GM18951 (cell line): ENCODE measurements around the gene GBP5.
"Not testable (repeated sequence)": the region's sequence is repeated elsewhere in the genome, so short reads cannot be mapped to it uniquely, and the experiment has no call there.

Experiments used
- POLR2A ChIP-seq: IDR thresholded peaks from 4 replicates; pipeline ENCODE4 v1.6.1; 2011; ENCODE audit warnings: mild to moderate bottlenecking; ENCODE audit not compliant: insufficient read length, insufficient read depth; ENCODE audit errors: extremely low read depth
- in situ Hi-C: fragments of 300-500 bp; cut with MboI; formaldehyde crosslinking; loops from one replicate; pipeline ENCODE4 v1.12.0; 2022; ENCODE audit warnings: low sequenced_read_pairs, mixed read lengths, inconsistent platforms; ENCODE audit not compliant: unreplicated experiment

GBP5 gene

GRCh38 chr1:89272269-89273041 lies at the start of gene GBP5:
TSS of gene GBP5 (minus strand) at chr1:89272860. CDS start at chr1:89269555, 3,305 bp downstream.
- peak; percentile 31 for TF ChIP-seq POLR2A
- in situ Hi-C loops, result not testable (repeated sequence)

- in situ Hi-C loops, result no loop called here
- TF ChIP-seq POLR2A, result no peak
Observed at GRCh38 chr1:89322402-89322801, 49.7 kb upstream of the GBP5 start.

- no peak for TF ChIP-seq POLR2A
- in situ Hi-C loops, result no loop called here
Observed at GRCh38 chr1:89312572-89312971, 39.9 kb upstream of the GBP5 start.

GRCh38 chr1:89311757-89312156 lies 39.1 kb upstream of the GBP5 start:
- TF ChIP-seq POLR2A, result no peak

GRCh38 chr1:89310976-89311375 lies 38.3 kb upstream of the GBP5 start:
- in situ Hi-C loops, result no loop called here
- no peak for TF ChIP-seq POLR2A

More at GRCh38 chr1:89311757-89312156, 39.1 kb upstream of the GBP5 start:
- in situ Hi-C loops, result no loop called here

- in situ Hi-C loops, result no loop called here
- TF ChIP-seq POLR2A, result no peak
Observed at GRCh38 chr1:89310505-89310904, 37.8 kb upstream of the GBP5 start.

GRCh38 chr1:89309828-89310227 lies 37.2 kb upstream of the GBP5 start:
- no peak for TF ChIP-seq POLR2A
- in situ Hi-C loops, result no loop called here

GRCh38 chr1:89306273-89306672 lies 33.6 kb upstream of the GBP5 start:
- in situ Hi-C loops, result no loop called here
- no peak for TF ChIP-seq POLR2A

GRCh38 chr1:89305493-89305892 lies 32.8 kb upstream of the GBP5 start:
- no peak for TF ChIP-seq POLR2A
- in situ Hi-C loops, result no loop called here

GRCh38 chr1:89304572-89305230 lies 32.0 kb upstream of the GBP5 start:
- TF ChIP-seq POLR2A, result no peak
- in situ Hi-C loops, result no loop called here

GRCh38 chr1:89302697-89303332 lies 30.2 kb upstream of the GBP5 start:
- in situ Hi-C loops, result no loop called here
- TF ChIP-seq POLR2A, result no peak

GRCh38 chr1:89299739-89300463 lies 27.2 kb upstream of the GBP5 start:
- in situ Hi-C loops, result not testable (repeated sequence)

- no peak for TF ChIP-seq POLR2A
- in situ Hi-C loops, result no loop called here
Observed at GRCh38 chr1:89298461-89298860, 25.8 kb upstream of the GBP5 start.
